ENCODE measurements around the gene GPR42.

GPR42 gene

DNA sequence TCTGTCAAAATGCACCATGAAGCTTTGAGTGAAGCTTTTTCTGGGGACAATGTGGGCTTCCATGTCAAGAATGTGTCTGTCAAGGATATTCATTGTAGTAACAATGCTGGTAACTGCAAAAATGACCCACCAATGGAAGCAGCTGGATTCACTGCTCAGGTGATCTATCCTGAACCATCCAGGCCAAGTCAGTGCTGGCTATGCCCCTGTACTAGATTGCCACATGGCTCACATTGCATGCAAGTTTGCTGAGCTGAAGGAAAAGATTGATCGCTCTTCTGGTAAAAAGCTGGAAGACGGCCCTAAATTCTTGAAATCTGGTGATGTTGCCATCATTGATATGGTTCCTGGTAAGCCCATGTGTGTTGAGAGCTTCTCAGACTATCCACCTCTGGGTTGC, 12.7 kb downstream of the GPR42 start:
- no peak overlapping the region for H3K4me3 ChIP-seq (ENCODE audit: control insufficient read depth, low read depth, low read length)
- DNase-seq (ENCODE audit: low read depth) = no peak
- TF ChIP-seq, protein P1, sequence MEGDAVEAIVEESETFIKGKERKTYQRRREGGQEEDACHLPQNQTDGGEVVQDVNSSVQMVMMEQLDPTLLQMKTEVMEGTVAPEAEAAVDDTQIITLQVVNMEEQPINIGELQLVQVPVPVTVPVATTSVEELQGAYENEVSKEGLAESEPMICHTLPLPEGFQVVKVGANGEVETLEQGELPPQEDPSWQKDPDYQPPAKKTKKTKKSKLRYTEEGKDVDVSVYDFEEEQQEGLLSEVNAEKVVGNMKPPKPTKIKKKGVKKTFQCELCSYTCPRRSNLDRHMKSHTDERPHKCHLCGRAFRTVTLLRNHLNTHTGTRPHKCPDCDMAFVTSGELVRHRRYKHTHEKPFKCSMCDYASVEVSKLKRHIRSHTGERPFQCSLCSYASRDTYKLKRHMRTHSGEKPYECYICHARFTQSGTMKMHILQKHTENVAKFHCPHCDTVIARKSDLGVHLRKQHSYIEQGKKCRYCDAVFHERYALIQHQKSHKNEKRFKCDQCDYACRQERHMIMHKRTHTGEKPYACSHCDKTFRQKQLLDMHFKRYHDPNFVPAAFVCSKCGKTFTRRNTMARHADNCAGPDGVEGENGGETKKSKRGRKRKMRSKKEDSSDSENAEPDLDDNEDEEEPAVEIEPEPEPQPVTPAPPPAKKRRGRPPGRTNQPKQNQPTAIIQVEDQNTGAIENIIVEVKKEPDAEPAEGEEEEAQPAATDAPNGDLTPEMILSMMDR (IDR thresholded peaks at IDR 0.05; ENCODE audit: control insufficient read depth, insufficient read depth, low read depth, low read length, missing control alignments) = no peak

DNA sequence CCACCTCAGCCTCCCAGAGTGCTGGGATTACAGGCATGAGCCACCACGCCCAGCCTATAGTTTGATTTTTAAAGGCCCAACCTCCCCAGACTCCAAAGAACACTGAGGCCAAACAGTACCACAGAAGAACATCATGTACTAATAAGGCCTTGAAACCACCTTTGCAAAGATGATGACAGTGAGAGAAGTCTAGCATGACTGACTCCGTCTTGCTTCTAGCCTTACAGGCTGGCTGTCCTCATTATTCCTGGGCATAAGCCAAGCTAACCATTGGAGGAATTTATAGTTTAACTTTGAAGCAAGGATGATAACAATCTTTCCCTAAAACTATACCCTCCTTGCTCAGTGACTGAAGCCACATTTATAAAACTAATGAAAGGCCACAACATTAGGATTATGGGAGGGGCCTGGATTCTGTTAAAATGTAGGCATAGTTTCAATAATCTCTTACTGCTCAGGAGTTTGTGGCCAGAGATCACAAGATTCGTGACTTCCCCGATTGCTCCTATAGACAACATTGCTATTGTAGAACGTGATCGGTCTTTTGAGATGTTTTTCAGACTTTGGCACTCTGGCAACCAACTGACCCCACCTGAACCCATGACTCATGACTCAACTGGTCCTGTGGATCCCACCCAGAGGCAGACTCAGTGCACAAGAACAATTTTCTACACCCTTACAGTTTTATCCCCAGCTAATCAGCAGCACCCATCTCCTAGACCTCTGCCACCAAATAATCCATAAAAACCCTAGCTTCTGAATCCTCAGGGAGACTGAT, 17.6 kb downstream of the GPR42 start:
- TF ChIP-seq, protein P1 (IDR thresholded peaks at IDR 0.05; ENCODE audit: control insufficient read depth, insufficient read depth, low read depth, low read length, missing control alignments) = no peak
- no peak for DNase-seq (ENCODE audit: low read depth)
- no peak overlapping the region for H3K4me3 ChIP-seq (ENCODE audit: control insufficient read depth, low read depth, low read length)

DNA sequence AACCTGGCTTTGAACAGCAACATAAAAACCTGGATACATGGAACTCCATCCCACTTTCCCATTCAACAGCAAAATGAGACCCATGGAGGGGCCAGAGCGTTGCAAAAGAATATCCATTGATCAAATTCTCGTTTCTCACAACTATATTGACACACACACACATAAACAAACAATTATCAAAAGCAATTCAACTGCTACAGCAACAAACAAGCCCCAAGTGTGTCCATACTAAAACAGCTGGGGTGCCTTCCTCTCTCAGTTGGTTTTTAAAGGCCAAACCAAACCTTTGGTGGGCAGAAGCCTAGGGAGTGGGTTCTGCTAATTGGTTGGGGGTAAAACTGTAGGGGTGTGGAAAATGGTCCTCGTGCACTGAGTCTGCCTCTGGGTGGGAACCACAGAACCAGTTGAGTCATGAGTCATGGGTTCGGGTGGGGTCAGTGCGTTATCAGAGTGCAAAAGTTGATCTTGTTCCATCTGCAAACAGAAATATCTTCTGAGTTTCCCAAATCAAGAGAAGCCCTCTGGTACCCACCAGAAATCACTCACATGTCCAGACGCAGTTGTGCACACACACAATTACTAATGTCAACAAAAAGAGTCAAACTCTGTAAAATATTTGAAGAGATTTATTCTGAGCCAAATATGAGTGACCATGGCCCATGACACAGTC, 18.5 kb downstream of the GPR42 start:
- no peak for DNase-seq (ENCODE audit: low read depth)
- no peak overlapping the region for H3K4me3 ChIP-seq (ENCODE audit: control insufficient read depth, low read depth, low read length)
- TF ChIP-seq, protein P1 (IDR thresholded peaks at IDR 0.05; ENCODE audit: control insufficient read depth, insufficient read depth, low read depth, low read length, missing control alignments) = no peak

DNA sequence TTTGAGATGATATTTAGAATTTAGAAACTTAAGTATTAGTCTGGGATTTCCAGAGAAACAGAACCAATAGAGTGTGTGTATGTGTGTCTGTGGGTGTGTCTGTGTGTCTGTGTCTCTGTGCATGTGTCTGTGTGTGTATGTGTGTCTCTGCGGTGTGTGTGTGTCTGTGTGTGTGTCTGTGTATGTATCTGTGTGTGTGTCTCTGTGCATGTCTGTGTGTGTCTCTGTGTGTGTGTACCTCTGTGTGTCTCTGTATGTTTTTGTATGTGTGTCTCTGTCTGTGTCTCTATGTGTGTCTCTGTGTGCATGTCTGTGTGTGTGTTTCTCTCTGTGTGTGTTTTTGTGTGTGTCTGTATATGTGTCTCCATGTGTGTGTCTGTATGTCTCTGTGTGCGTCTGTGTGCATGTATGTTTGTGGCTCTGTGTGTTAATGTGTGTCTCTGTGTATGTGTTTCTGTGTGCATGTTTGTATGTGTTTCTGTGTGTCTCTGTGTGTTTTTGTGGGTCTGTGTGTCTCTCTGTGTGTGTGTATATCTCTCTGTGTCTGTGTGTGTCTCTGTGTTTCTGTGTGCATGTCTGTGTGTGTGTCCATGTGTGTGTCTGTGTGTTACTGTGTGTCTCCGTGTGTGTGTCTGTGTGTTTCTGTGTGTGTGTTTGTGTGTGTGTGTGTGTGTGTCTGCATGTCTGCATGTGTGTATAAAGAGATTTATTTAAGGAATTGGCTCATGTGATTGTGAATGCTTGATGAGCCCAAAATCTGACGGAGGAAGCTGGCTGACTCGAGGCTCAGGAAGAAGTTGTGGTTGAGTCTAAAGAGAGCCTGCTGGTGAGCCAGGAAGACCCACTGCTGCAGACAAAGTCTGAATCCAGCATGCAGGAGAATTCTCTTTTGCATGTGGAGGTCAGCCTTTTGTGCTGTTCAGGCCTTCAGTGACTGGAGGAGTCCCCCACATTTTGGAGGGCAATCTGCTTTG, 22.2 kb downstream of the GPR42 start:
- no peak overlapping the region for H3K4me3 ChIP-seq (ENCODE audit: control insufficient read depth, low read depth, low read length)
- DNase-seq (ENCODE audit: low read depth) = no peak
- TF ChIP-seq, protein P1 (IDR thresholded peaks at IDR 0.05; ENCODE audit: control insufficient read depth, insufficient read depth, low read depth, low read length, missing control alignments) = no peak

DNA sequence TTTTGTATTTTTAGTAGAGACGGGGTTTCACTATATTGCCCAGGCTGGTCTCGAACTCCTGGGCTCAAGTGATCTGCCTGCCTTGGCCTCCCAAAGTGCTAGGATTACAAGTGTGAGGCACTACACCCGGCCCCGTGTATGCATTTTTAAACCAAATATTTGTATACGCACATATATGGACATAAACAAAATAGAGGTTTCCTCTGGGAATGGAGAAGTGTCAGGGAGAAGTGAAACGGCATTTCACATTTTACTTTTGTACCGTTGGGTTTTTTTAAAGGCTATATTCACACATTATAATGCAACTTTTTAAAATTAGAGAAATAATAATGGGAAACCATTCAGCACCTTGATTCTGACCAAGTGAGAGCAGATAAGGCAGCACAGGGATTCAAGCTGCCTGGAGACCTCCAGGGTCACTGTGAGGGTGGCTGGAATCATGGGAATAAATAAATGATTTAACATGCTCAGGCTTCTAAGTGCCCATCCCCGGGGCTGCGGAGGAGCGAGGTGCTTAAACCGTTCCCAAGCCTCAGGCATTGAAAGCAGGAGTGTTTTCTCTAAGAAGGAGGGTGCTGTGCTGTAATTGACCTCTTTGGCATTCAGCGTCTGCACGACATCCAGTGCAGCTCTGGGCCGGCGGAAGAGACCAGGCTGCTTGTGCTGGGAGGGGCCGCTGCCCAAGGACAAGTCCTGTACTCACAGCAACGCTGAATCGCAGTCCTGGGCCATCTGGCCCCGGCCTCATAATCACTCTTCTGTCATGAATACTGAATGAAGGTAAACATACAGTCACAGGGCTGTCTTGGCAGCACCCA, 24.7 kb downstream of the GPR42 start:
- DNase-seq (ENCODE audit: low read depth) = no peak
- TF ChIP-seq, protein P1 (IDR thresholded peaks at IDR 0.05; ENCODE audit: control insufficient read depth, insufficient read depth, low read depth, low read length, missing control alignments) = no peak
- H3K4me3 ChIP-seq (ENCODE audit: control insufficient read depth, low read depth, low read length) = no peak overlapping the region
